GM23248 (cell line): Measurements from ENCODE around the gene PDE2A. TPM values are rescaled to one million over a fixed set of nuclear protein-coding genes. Genes with fewer than 3 reads are reported as not detected.

Experiments
- DNase-seq: peaks from one replicate; pipeline ENCODE4 v3.0.0-alpha.2; 2015
- H2AFZ ChIP-seq: fragments of 200-600 bp; sonication (generic); 2 replicates; pipeline ENCODE4 v1.6.1; 2016; ENCODE audit warnings: antibody characterized with exemption
- H3F3A ChIP-seq: fragments of 200-600 bp; sonication (generic); 2 replicates; pipeline ENCODE4 v1.6.1; 2016; ENCODE audit warnings: mild to moderate bottlenecking, antibody characterized with exemption, mixed run types; ENCODE audit not compliant: insufficient read depth
- H3K27ac ChIP-seq: fragments of 200-600 bp; sonication (generic); 2 replicates; pipeline ENCODE4 v1.5.1; 2016; ENCODE audit warnings: mild to moderate bottlenecking
- H3K27me3 ChIP-seq: fragments of 200-600 bp; sonication (generic); replicated peaks from 2 replicates; pipeline ENCODE4 v1.6.1; 2016; ENCODE audit warnings: mild to moderate bottlenecking; ENCODE audit not compliant: insufficient read depth
- H3K36me3 ChIP-seq: fragments of 200-600 bp; sonication (generic); 2 replicates; pipeline ENCODE4 v1.6.1; 2016; ENCODE audit warnings: low read depth, mild to moderate bottlenecking
- H3K4me1 ChIP-seq: fragments of 200-600 bp; sonication (generic); 2 replicates; pipeline ENCODE4 v1.6.1; 2016; ENCODE audit warnings: mild to moderate bottlenecking; ENCODE audit not compliant: insufficient read depth
- H3K4me2 ChIP-seq: fragments of 200-600 bp; sonication (generic); one replicate; pipeline ENCODE4 v1.6.1; 2016; ENCODE audit warnings: mild to moderate bottlenecking; ENCODE audit not compliant: unreplicated experiment
- H3K4me3 ChIP-seq: fragments of 200-600 bp; sonication (generic); 2 replicates; pipeline ENCODE4 v1.5.1; 2016; ENCODE audit warnings: mild to moderate bottlenecking
- H3K79me2 ChIP-seq: fragments of 200-600 bp; sonication (generic); 2 replicates; pipeline ENCODE4 v1.6.1; 2016; ENCODE audit warnings: mild to moderate bottlenecking; ENCODE audit not compliant: insufficient read depth
- H3K9ac ChIP-seq: fragments of 200-600 bp; sonication (generic); 2 replicates; pipeline ENCODE4 v1.6.1; 2016; ENCODE audit warnings: mild to moderate bottlenecking
- H3K9me2 ChIP-seq: fragments of 200-600 bp; sonication (generic); 2 replicates; pipeline ENCODE4 v1.6.1; 2016; ENCODE audit warnings: mixed run types, mild to moderate bottlenecking, moderate library complexity; ENCODE audit not compliant: insufficient read depth
- H3K9me3 ChIP-seq: fragments of 200-600 bp; sonication (generic); one replicate; pipeline ENCODE4 v1.6.1; 2017; ENCODE audit warnings: low read depth
- H4K20me1 ChIP-seq: fragments of 200-600 bp; sonication (generic); 2 replicates; pipeline ENCODE4 v1.6.0; 2016; ENCODE audit not compliant: insufficient read depth
- EZH2 ChIP-seq: fragments of 200-600 bp; sonication (generic); IDR thresholded peaks from 2 replicates; pipeline ENCODE4 v1.6.1; 2018; ENCODE audit warnings: antibody characterized with exemption, mild to moderate bottlenecking; ENCODE audit not compliant: insufficient read depth, poor library complexity, severe bottlenecking
- EZH2phosphoT487 ChIP-seq: fragments of 200-600 bp; sonication (generic); IDR thresholded peaks from 2 replicates; pipeline ENCODE4 v1.6.1; 2018; ENCODE audit warnings: antibody characterized with exemption, moderate library complexity, mild to moderate bottlenecking, low read depth; ENCODE audit not compliant: insufficient read depth
- WGBS, 2 experiments: methylation state at CpG; one replicate each; pipeline ENCODE4 v1.1.6; 2015 to 2017; ENCODE audit warnings: low lambda C conversion rate in 2 of 2, low coverage in 1 of 2; ENCODE audit errors: missing lambda C conversion rate in 2 of 2; 5-methylcytosine and 5-hydroxymethylcytosine counted together
- in situ Hi-C: fragments of 300-500 bp; cut with MboI; formaldehyde crosslinking; loops from 2 replicates; pipeline ENCODE4 v1.15.0; 2020
- polyA plus RNA-seq: library from polyadenylated mRNA; unstranded; fragments of >200 nt; fragmentation: Nextera tagmentation; extraction: Ambion mirVana; gene quantifications from 2 replicates; pipeline ENCODE4 v1.2.1, GENCODE V29; 2016
- total RNA-seq: library from RNA; depleted of rRNA; stranded (reverse); fragments of >200 nt; shearing (Covaris generic); gene quantifications from 2 replicates; pipeline ENCODE4 v1.2.3, GENCODE V29; 2014

Gene PDE2A
- total and polyA plus RNA-seq, 2 experiments from 2014 or later, result 1.0 to 2.3 TPM

- Histone ChIP-seq H3K4me2 (peak overlapping the region; percentile 91), H3K9me3 (no peaks in the 10 kb centered on the region), H3K27ac (no peak overlapping the region), H3K27me3 (no peaks in the 10 kb centered on the region), H3K4me3 (peak overlapping the region; percentile 91), H3K79me2 (peaks cover 87% of the 10 kb centered on the region), H3F3A (no peaks in the 10 kb centered on the region), H3K36me3 (no peaks in the 10 kb centered on the region), H4K20me1 (0 out of 2 replicates have a peak, but pooled peaks cover 3% of the 10 kb centered on the region), H3K9ac (peak overlapping the region; percentile 87), H2AFZ (no peak overlapping the region), H3K4me1 (peaks cover 14% of the 10 kb centered on the region), H3K9me2 (no peaks in the 10 kb centered on the region)
- no peak for DNase-seq
- no peak for TF ChIP-seq EZH2phosphoT487
- no peak for TF ChIP-seq EZH2
- WGBS, 2 experiments, result 10 to 17% methylated on average over 3 of the region's 3 CpGs
- in situ Hi-C loops, result loop anchor here (25.0 kb wide), 1 partner anchor 441 kb away; no protein-coding TSS in a partner anchor
Observed at GRCh38 chr11:72721276-72721675, 47.1 kb upstream of the PDE2A start.

DNA sequence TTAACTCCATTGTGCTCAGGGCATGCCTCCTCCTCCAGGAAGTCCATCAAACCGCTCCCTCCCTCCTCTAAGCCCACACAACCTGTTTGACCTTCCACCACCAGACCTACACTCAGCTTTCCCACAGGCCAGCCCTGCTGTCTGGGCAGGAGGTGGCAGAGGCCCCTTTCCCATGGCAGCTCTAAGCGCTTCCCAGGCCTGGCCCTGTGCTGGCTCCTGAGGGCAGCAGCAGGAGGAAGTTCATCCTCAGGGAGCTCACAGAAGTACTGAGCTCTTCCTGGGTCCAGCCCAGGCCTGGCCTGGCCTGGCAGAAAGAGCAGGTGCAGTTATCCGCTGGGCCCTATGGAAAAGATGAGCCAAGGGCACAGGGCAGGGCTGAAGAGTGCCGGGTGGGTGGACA lies 46.6 kb upstream of the PDE2A start:
- H3K79me2 ChIP-seq, result peaks cover 92% of the 10 kb centered on the region
- peak overlapping the region; percentile 91 for H3K4me2 ChIP-seq
- H4K20me1 ChIP-seq, result 0 out of 2 replicates have a peak, but pooled peaks cover 3% of the 10 kb centered on the region
- WGBS, 2 experiments, result 46 to 56% methylated on average over 4 of the region's 4 CpGs
- in situ Hi-C loops, result loop anchor here (25.0 kb wide), 1 partner anchor 442 kb away; no protein-coding TSS in a partner anchor
- no peaks in the 10 kb centered on the region for H3K36me3 ChIP-seq
- H2AFZ ChIP-seq, result no peak overlapping the region
- no peak for TF ChIP-seq EZH2
- no peak for TF ChIP-seq EZH2phosphoT487
- no peaks in the 10 kb centered on the region for H3K9me2 ChIP-seq
- DNase-seq, result peak; percentile 31
- no peak overlapping the region for H3K27ac ChIP-seq
- no peaks in the 10 kb centered on the region for H3F3A ChIP-seq
- peak overlapping the region; percentile 91 for H3K4me3 ChIP-seq
- no peaks in the 10 kb centered on the region for H3K9me3 ChIP-seq
- H3K27me3 ChIP-seq, result no peaks in the 10 kb centered on the region
- peak overlapping the region; percentile 87 for H3K9ac ChIP-seq
- H3K4me1 ChIP-seq, result peaks cover 14% of the 10 kb centered on the region

DNA sequence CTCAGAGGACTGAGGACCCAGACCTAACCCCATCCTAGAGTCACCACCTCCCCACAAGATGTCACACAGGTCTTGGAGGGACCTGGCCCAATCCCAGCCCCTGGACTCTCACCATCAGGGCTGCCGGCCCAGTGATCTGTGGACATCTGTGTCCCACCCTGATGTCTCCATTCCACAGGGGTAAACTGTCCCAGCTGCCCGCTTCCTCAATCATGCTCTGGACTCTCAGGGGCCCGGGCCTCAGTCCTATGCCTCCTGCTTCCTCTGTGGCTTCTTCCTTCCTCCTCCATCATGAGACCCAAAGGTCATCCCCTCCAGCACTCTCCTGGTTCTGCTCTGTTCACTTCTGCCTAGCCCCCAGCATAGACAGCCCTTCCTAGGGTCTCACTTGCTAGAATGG lies 45.8 kb upstream of the PDE2A start:
- Histone ChIP-seq H3K9me3 (no peaks in the 10 kb centered on the region), H4K20me1 (0 out of 2 replicates have a peak, but pooled peaks cover 3% of the 10 kb centered on the region), H3K79me2 (peaks cover 98% of the 10 kb centered on the region), H3K9me2 (no peaks in the 10 kb centered on the region), H3K27ac (no peak overlapping the region), H3K36me3 (no peaks in the 10 kb centered on the region), H3K4me3 (peak overlapping the region; percentile 91), H3K9ac (peak overlapping the region; percentile 87), H3K4me1 (peaks cover 14% of the 10 kb centered on the region), H3K4me2 (peak overlapping the region; percentile 91), H3K27me3 (no peaks in the 10 kb centered on the region), H2AFZ (no peak overlapping the region), H3F3A (no peaks in the 10 kb centered on the region)
- in situ Hi-C loops, result loop anchor here (25.0 kb wide), 1 partner anchor 442 kb away; no protein-coding TSS in a partner anchor
- 46 to 50% methylated on average over 3 of the region's 3 CpGs for WGBS, 2 experiments
- no peak for DNase-seq
- TF ChIP-seq EZH2phosphoT487 (no peak), EZH2 (no peak)

- TF ChIP-seq EZH2phosphoT487 (no peak), EZH2 (no peak)
- peak overlapping the region; percentile 91 for H3K4me2 ChIP-seq
- 0 out of 2 replicates have a peak, but pooled peaks cover 3% of the 10 kb centered on the region for H4K20me1 ChIP-seq
- H3K9me2 ChIP-seq, result no peaks in the 10 kb centered on the region
- H3K27me3 ChIP-seq, result no peaks in the 10 kb centered on the region
- H3K9me3 ChIP-seq, result no peaks in the 10 kb centered on the region
- DNase-seq, result no peak
- no peak overlapping the region for H3K27ac ChIP-seq
- 90 to 95% methylated on average over 4 of the region's 4 CpGs for WGBS, 2 experiments
- no peaks in the 10 kb centered on the region for H3K36me3 ChIP-seq
- in situ Hi-C loops, result loop anchor here (25.0 kb wide), 1 partner anchor 443 kb away; no protein-coding TSS in a partner anchor
- peak overlapping the region; percentile 87; the same call in 1 of the 2 replicates for H3K9ac ChIP-seq
- no peak overlapping the region for H2AFZ ChIP-seq
- H3K4me1 ChIP-seq, result peaks cover 14% of the 10 kb centered on the region
- H3K4me3 ChIP-seq, result no peak overlapping the region
- H3F3A ChIP-seq, result no peaks in the 10 kb centered on the region
- peaks cover 98% of the 10 kb centered on the region for H3K79me2 ChIP-seq
Observed at GRCh38 chr11:72719551-72719950, 45.3 kb upstream of the PDE2A start.
